HG03039 (cell line): Measurements from ENCODE around the gene RHOT2.
A peak's percentile ranks its signal among the peaks of the same experiment; 100 is the strongest.

ENCODE experiments used
- ATAC-seq: cut with Tn5 transposase; IDR thresholded peaks from one replicate; pipeline ENCODE4 v1.9.1; 2021; ENCODE audit warnings: mild to moderate bottlenecking, moderate library complexity; ENCODE audit not compliant: unreplicated experiment

The RHOT2 gene

DNA sequence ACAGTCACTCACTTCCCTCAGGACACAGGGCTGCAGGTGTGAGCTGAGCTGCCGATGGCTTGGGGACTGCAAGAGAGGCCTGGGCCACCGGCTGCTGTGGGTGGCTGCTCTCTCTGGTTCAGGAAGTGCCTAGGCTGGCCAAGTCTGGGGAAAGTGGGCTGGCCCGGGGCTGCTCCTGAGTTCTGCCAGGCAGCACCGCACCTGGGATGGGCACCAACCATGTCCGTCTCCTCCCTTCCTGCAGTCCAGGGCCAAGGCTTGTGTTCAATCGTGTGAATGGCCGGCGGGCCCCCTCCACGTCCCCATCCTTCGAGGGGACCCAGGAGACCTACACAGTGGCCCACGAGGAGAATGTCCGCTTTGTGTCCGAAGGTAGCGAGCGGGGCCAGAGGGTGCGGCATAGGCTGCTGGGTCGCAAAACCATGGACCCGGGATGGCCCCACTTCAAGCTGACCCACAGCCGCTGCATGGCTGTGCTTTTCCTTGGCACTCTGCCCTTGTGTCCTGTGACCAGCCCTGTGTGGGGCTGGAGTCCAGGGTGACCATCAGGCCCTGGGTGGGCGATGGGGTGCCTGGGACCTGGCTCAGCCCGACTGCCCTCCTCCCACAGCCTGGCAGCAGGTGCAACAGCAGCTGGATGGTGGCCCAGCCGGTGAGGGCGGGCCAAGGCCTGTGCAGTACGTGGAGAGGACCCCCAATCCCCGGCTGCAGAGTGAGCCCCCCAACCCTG, 20.6 kb upstream of the RHOT2 start:
- no peak for ATAC-seq

DNA sequence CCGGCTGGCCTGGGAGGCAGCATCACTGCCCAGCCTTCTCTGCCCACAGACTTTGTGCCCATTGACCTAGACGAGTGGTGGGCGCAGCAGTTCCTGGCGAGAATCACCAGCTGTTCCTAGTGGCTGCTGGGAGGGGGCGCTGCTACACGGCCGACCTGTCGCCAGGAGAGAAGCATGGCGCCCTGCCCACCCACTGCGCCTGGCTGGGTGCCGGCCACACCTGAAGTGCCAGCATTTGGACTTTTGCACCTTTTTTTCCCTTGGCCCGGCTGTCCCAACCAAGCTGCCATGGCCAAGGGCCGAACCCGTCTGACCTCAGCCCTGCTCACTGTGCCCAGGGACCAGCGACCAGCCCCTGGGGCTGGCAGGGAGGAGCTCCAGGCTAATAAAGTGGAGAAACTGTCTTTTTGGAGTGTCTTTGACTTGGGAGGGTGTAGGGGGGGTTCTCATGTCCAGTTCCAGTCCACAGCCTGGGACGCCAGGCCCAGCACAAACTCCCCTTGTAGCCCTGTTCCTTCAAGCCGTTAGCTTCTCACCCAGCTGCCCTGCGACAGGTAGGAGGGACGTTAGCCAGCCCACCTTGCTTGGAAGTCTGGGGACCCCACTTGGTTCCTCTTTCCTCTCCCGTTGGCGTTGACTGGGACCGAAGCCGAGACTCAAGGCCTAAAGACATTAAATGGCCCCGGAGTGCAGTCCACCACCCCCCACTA, 19.7 kb upstream of the RHOT2 start:
- no peak for ATAC-seq

DNA sequence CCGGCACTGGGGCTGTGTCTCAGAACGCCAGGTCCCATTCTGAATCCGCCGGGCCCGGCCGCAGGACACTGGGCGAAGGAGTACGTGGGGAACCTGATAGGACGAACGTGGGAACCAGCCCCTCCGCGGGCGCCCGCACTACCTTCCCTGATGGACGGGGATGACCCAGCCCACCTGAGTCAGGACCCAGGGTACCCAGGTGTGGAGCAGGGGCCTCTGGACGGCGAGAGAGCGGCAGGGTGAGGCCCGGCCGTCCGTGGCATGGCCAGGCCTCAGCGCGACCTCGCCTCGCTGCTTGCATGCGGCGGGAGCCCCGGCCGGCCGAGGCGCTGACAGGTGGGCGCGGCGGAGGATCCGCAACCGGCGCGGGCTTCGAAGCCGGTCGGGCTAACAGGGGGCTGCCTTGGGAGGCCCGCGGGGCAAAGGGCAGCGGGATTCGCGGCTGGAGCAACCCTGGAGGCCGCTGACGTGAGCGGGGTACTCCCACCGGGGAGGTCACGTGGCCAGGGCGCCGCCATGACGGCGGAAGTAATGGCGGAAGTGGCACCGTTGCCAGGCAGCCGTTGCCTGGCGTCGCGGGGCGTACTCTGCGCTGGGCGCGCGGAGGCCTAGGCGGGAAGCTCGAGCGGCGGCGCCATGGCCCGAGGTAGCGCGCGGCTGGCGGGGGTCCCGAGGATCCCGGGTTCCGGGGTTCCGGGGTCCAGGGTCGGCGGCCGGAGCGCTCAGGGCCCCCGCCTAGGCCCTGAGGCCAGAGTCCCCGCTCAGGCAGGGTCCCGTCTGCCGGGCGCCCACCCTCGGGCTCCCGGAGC, 18.9 kb upstream of the RHOT2 start, which contains the start of gene WDR90:
Gene WDR90 (plus strand): TSS at position 585 of the 809 bp plus-strand sequence. CDS start 52 bp downstream, at position 637.
- ATAC-seq: peak; percentile 67

DNA sequence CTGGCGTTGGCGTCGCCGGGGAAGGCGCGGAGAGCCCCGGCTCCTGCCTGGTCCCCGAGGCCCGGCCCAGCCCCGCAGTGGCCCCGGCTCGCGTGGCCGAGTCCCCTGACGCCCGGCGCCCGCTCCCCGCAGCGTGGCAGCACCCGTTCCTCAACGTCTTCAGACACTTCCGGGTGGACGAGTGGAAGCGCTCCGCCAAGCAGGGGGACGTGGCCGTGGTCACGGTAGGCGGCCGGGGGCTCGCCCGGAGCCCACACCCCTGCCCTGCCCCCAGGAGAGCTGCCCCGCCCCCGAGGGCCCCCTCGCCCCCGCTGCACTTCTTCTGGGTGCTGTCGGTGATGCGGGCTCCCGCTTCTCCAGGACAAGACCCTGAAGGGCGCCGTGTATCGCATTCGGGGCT, 18.3 kb upstream of the RHOT2 start:
- peak; percentile 4 for ATAC-seq

DNA sequence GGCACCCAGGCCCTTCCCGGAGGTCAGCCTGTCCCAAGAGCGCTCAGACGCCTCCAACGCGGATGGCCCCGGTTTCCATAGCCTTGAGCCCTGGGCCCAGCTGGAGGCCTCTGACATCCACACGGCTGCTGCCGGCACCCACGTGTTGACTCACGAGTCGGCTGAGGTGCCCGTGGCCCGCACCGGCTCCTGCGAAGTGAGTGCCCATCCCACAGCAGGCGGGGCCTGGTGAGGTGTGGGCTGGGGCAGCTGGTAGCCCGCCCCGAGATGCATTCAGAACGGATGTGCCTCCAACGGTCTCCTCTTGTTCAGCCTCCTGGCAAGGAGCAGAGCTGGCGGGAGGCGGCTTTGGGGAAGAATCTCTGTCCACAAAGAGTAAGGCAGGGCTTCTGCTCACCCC, 16.1 kb upstream of the RHOT2 start:
- no peak for ATAC-seq

DNA sequence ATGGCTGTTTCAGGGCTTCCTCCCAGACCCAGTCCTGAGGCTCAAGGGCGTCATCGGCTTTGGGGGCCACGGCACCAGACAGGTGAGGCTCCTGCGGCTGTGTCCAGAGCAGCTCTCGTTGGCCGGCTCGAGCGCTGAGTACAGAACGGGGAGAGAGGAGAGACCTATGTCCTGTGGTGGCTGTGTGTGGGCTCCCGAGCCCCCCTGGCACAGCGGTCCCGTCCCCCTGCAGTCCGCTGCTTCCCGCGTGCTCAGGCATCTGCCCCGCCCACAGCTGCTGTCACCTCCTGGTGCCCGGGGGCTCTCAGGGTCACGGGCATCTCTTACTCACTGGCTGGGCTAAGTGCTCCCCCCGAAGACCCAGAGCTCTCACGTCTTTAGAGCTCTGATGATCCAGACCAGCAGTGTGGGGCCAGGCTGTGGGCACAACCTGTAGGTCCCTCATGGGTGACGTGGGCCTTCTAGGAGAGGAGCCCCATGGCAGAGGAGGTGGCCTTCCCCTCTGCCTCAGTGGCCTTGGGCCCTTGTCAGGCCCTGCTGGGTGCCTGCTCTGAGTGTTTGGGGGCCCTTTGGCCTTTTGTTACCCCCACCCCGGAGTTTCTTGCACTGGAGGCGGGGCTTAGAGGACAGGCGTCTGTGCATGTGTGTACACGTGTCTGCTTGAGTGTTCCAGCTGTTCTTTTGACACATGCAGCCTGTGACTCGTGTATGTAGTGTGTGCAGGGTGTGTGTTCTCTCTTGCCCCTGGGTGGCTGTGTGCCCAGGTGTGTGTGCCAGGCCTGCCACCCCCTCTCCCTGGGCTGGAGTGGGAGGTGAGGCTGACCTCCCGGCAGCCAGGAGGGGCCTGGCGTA, 15.3 kb upstream of the RHOT2 start:
- no peak for ATAC-seq

DNA sequence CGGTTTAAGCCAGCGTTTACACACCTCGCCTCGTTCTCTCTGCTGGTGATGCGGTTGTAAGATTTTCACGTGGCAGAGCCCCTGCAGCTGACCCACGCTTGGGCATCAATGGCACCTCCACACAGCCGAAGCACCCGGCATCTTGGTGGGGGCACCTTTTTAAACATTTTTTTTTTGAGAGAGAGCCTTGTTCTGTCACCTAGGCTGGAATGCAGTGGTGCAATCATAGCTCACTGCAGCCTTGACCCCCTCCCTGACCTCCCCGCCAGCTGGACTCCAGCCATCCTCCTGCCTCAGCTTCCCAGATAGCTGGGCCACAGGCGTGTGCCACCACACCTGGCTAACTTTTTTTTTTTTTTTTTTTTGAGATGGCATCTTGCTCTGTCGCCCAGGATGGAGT, 13.9 kb upstream of the RHOT2 start:
- ATAC-seq: no peak

DNA sequence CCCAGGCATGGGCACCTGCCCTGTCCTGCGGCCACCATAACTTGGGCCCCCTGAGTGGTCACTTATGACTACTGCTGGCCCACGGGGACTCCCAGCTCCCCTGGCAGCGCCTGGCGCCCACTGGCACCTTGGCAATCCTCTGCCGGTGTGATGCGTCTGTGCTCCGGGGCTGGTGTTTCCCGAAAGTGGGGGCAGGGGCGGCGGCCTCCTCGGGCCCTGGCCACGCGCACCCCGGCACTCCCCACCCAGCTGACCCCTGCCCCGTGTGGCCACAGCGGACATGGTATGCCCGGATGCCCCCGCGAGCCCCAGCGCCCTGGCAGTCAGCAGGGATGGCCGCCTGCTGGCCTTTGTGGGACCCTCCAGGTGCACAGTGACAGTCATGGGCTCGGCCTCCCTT, 10.4 kb upstream of the RHOT2 start:
- no peak for ATAC-seq

DNA sequence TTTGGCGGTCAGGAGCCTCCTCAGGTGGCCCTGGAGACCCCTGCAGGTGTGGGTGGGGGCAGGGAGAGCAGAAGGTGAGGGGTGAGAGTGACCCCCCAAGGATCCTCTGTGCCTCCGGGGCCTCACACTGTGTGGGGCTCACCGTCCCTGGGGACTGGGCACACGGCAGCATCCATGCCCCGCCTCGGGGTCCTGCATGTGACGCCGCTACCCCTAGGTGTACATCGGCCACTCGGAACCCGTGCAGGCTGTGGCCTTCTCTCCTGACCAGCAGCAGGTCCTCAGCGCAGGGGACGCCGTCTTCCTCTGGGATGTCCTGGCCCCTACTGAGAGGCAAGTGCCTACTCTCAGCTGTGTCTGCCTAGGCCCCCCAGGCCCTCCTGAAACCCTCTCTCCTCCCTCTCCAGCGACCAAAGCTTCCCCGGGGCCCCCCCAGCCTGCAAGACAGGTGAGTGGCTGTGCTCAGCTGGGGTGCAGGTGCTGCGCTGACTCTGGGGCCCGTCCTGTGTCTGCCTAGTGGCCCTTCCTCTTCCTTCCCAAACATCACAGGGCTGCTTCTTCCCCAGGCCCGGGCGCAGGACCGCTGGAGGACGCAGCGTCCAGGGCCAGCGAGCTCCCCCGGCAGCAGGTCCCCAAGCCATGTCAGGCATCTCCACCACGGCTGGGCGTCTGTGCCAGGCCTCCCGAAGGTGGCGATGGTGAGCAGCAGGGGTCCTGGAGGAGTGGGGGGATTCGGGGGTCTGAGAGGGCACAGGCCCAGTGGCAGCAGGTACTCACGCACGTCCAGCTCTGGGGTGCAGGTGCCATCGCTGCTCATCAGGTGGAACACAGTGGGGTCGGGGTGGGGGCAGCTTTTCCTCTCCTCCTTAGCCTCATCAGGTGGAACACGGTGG, 9.0 kb upstream of the RHOT2 start:
- ATAC-seq: no peak

DNA sequence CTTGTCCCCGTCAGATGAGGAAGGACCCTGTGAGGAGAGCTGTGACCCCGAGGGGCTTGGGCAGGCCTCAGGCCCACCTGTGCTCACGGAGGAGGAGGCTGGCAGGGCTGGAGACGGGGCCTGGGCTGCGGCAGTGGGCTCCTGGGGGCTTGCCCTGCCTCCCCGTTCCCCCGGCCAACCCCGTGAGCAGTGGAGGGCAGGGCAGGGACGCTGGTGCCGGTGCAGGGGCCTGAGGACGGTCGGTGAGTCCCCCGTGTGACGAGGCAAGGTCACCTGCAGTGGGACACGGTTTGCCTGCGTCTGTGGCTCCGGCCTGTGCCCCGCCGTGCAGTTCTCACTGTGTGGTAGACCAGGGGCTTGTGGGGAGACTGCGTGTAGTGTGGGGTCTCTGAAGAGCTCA, 8.3 kb upstream of the RHOT2 start:
- no peak for ATAC-seq

DNA sequence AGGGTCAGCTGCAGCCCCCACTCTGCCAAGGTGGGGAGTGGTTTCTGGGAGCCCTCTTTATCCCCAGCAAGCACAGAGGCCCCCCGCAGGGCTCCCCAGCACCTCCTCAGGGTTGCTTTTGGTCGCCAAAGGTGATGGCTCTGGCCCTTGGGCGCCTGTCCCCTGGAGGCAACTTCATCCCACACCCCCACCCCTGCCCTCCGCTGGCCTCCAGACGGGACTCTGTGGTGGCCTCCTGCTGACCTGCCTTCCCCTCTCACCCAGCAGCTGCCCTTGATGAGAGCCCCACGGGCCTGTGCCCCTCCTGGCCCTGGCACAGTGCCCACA, 7.8 kb upstream of the RHOT2 start:
- no peak for ATAC-seq

DNA sequence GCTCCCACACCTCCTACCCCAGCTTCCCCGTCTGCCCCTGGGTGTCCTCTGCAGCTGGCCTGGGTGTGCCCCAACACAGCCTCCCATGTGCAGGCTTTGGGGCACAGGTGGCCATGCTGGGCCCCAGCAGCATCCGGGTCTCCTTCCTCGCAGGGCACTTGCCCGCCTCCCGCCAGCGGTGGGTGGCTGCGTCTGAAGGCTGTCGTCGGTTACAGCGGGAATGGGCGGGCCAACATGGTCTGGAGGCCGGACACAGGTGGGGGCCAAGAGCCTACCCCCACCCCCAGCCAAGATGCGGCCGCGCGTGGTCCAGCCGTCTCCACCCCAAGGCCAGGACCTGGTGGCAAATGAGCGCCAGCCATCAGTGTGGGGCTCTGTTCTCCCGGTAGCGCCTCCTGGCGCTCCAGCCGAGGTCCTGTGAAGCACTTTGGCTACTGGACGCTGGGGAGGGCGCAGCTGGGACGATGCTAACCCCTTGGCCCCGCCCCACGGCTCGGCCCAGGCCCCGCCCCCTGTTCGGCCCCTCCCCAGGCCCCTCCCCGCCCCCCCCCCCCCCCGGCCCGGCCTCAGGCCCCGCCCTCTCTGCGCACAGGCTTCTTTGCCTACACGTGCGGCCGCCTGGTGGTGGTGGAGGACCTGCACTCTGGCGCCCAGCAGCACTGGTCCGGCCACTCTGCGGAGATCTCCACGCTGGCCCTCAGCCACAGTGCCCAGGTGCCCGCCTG, 7.3 kb upstream of the RHOT2 start:
- no peak for ATAC-seq

DNA sequence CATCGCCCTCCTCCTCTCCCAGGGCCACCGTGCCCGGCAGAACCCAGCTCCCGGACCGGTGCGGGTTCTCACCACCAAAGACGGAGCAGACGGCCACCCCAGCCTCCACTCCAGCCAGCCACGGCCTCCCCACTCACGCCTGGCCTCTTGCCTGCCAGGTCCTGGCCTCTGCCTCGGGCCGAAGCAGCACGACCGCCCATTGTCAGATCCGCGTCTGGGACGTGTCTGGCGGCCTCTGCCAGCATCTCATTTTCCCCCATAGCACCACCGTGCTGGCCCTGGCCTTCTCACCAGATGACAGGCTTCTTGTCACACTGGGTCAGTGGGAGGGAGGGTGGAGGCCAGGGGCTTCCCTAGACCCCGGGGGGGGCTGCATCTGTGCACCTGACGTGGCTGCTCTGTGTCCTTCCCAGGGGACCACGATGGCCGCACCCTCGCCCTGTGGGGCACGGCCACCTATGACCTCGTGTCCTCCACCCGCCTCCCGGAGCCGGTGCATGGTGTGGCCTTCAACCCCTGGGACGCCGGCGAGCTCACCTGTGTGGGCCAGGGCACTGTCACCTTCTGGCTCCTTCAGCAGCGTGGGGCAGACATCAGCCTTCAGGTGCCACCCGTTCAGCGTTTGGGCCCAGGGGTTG, 6.6 kb upstream of the RHOT2 start:
- no peak for ATAC-seq

DNA sequence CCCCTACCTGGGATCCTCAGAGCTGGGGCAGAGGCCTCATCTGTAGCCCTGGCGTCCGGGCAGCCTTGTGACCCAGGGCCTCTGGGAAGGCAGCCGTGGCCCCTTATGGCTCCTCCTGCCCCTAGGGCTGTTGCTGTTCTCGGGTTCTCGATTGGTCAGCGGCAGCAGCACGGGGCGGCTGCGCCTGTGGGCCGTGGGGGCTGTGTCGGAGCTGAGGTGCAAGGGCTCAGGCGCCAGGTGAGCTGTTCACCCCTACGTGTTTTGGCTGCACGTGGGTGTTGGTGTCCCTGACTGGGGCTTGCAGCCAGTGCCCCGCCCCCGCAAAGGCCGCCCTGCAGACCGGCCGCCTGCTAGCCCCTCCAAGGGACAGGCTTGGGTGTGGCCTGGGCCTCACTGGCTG, 5.8 kb upstream of the RHOT2 start:
- ATAC-seq: no peak

DNA sequence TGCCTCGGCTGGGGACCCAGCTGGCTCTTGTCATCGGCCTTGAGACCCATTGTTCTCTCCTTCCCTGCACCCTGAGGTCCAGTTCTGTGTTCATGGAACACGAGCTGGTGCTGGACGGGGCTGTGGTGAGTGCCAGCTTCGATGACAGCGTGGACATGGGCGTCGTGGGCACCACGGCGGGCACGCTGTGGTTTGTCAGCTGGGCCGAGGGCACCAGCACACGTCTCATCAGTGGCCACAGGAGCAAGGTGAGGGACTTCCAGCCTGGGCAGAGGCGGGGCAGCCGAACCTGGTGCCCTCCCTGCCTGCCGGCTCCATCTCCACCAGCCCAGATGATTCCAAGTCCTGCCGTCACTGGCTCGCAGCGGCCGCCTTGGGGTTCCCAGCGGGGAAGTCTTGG, 5.3 kb upstream of the RHOT2 start:
- ATAC-seq: no peak

DNA sequence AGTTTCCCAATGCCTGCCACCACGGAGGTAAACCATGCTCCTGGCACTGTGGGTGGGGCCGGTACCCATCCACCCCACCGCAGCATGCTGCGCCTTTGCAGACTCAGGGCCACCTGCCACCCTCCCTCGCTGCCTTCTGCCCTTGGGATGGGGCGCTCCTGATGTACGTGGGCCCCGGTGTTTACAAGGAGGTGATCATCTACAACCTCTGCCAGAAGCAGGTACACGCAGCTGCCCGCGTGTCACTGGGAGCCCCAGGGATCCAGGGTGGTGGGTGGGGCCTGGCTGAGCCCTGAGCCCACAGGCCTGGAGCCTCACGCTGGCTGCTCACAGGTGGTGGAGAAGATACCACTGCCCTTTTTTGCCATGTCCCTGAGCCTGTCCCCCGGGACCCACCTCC, 1.4 kb upstream of the RHOT2 start:
- ATAC-seq: no peak

DNA sequence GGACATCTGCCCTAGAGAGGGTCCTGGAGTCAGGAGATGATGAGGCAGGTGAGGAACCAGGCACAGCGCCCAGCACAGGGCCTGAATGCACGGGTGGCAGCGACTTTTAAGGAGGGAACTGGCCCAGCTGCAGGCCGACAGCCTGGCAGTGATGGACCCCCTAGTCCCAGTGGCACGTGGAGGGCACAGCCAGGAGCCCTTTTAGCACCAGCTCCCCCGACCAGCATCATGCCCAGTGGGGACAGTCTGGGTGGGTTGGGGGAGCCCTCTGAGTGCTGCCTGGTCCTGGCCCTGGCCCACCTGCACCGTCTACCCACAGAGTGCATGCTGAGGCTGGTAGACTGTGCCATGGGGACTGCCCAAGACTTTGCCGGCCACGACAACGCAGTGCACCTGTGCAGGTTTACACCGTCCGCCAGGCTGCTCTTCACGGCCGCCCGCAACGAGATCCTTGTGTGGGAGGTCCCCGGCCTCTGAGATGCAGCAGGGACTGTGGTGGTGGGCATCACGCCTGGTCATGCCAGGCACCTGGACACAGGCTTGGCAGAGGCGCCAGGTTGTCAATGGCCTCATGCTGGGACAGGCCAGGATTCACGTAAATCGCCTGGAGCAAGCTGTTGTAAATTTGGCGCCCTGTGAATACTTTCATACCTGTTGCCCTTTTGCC, 686 bp upstream of the RHOT2 start:
- ATAC-seq: no peak

DNA sequence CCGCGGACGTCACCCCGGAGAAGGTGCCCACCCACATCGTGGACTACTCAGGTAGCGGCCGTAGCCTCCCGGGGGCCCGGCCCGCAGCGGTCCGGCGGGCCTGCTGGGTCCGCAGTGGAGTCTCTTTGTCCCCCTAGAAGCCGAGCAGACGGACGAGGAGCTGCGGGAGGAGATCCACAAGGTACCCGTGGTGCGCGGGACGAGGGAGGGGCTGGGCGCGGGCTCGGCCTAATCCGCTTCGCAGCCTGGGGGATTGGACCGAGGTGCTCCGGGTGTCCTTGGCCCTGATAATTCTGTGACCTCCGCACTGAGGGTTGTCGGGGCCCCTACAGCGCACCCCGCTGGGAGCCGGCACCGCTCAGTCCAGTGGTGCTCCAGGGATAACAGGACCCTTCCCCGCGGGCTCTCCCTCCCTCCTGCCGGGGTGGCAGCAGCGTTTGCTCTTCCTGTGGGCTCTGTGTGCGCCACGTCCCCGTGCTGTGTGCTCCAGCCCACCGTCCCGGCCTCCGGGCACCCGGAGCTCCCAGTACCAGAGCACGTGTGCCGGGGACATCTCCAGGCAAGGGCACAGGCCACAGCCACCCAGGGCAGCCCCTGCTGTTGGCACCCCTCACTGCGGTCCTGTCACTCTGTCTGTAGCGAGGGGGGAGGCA, 713 bp downstream of the RHOT2 start:
- ATAC-seq: no peak
